Kidney epithelial cell (primary cell): ENCODE measurements around the gene KCTD10. TPM values are rescaled to one million over a fixed set of nuclear protein-coding genes. Genes with fewer than 3 reads are reported as not detected.
A peak's percentile ranks its signal among the peaks of the same experiment; 100 is the strongest.

ENCODE experiments used
- DNase-seq: peaks from one replicate; pipeline ENCODE4 v3.0.0-alpha.2; 2010; ENCODE audit warnings: low read depth
- H3K27me3 ChIP-seq: 2 replicates; pipeline ENCODE4 v1.6.0; 2011; ENCODE audit warnings: low read length; ENCODE audit not compliant: control insufficient read depth, insufficient read depth
- H3K36me3 ChIP-seq: 2 replicates; pipeline ENCODE4 v1.5.1; 2011; ENCODE audit warnings: low read length; ENCODE audit not compliant: control insufficient read depth, insufficient read depth
- H3K4me3 ChIP-seq: 2 replicates; pipeline ENCODE4 v1.5.1; 2011; ENCODE audit warnings: low read depth, mild to moderate bottlenecking, control low read depth, low read length
- CTCF ChIP-seq: IDR thresholded peaks from 2 replicates; pipeline ENCODE4 v1.5.1; 2011; ENCODE audit warnings: mild to moderate bottlenecking, moderate library complexity, low read length, control low read depth, inconsistent platforms; ENCODE audit not compliant: insufficient read depth, poor library complexity, severe bottlenecking
- total RNA-seq: library from RNA; depleted of rRNA; stranded (reverse); fragments of >200 nt; gene quantifications from 2 replicates; pipeline ENCODE4 v1.2.3, GENCODE V29; 2015

The KCTD10 gene
- total RNA-seq, 1 donor from 2014 or later, result 37.9 TPM

GRCh38 chr12:109436188-109436560 is 40.9 kb downstream of the KCTD10 start:
- no peak for DNase-seq
- H3K27me3 ChIP-seq, result no peaks in the 10 kb centered on the region
- no peak for TF ChIP-seq CTCF
- no peaks in the 10 kb centered on the region for H3K36me3 ChIP-seq
- H3K4me3 ChIP-seq, result no peak overlapping the region

- no peak for DNase-seq
- TF ChIP-seq CTCF, result no peak
Measured at GRCh38 chr12:109435428-109436187, 41.5 kb downstream of the KCTD10 start.

GRCh38 chr12:109434582-109434981 is 42.5 kb downstream of the KCTD10 start:
- no peak overlapping the region for H3K4me3 ChIP-seq
- no peaks in the 10 kb centered on the region for H3K36me3 ChIP-seq
- TF ChIP-seq CTCF, result no peak
- no peaks in the 10 kb centered on the region for H3K27me3 ChIP-seq
- DNase-seq, result no peak

More at GRCh38 chr12:109435428-109436187, 41.5 kb downstream of the KCTD10 start:
- no peaks in the 10 kb centered on the region for H3K36me3 ChIP-seq
- no peaks in the 10 kb centered on the region for H3K27me3 ChIP-seq
- no peak overlapping the region for H3K4me3 ChIP-seq

- Histone ChIP-seq H3K4me3 (no peak overlapping the region), H3K36me3 (no peaks in the 10 kb centered on the region), H3K27me3 (no peaks in the 10 kb centered on the region)
- TF ChIP-seq CTCF, result peak; percentile 15
- no peak for DNase-seq
Measured at GRCh38 chr12:109433618-109434017, 43.5 kb downstream of the KCTD10 start.

- no peaks in the 10 kb centered on the region for H3K27me3 ChIP-seq
- H3K36me3 ChIP-seq, result no peaks in the 10 kb centered on the region
- TF ChIP-seq CTCF, result peak; percentile 97
- H3K4me3 ChIP-seq, result no peak overlapping the region
- DNase-seq, result peak; percentile 39
Measured at GRCh38 chr12:109432842-109433304, 44.2 kb downstream of the KCTD10 start.

GRCh38 chr12:109432431-109432830 is 44.7 kb downstream of the KCTD10 start:
- Histone ChIP-seq H3K27me3 (no peaks in the 10 kb centered on the region), H3K36me3 (no peaks in the 10 kb centered on the region), H3K4me3 (no peak overlapping the region)
- TF ChIP-seq CTCF, result no peak
- no peak for DNase-seq
